Measurements from ENCODE around the gene TEX28. TPM values are rescaled to one million over a fixed set of nuclear protein-coding genes. Genes with fewer than 3 reads are reported as not detected.
"Not testable (repeated sequence)": the region's sequence is repeated elsewhere in the genome, so short reads cannot be mapped to it uniquely, and the experiment has no call there.

TEX28 gene
- total and polyA plus RNA-seq, 2 donors, result 0.05 TPM; not detected in 1

DNA sequence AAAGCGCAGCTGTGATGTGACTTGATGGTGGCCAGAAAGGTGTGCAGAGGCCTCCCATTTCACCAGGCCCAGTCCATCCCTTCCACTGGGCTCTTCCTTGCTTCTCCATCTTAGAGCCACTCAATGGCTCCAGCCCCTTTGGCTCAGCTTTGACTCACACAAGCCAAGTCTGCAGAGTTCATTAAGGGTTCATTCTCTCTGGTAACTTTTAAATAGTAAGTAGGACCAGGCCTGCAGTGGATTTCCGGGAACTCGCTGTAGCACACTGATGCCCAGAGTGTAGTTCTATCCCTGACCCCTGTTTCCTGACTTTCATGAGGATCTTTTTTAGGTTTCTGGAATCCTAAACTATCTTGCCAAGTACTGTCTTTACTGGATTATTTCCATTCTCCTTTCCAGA lies 63.5 kb downstream of the TEX28 start:
- not testable (repeated sequence) for H3K36me3 ChIP-seq (ENCODE audit: control insufficient read depth in 2 of 2, insufficient read depth in 2 of 2, low read length in 1 of 2); H3K9me3 ChIP-seq (ENCODE audit: control insufficient read depth in 2 of 2, insufficient read depth in 1 of 2, low read length in 1 of 2); H3K4me1 ChIP-seq (ENCODE audit: control insufficient read depth in 2 of 2, insufficient read depth in 2 of 2, low read length in 2 of 2); H3K27me3 ChIP-seq (ENCODE audit: control insufficient read depth in 2 of 2, insufficient read depth in 1 of 2, low read length in 1 of 2); DNase-seq (ENCODE audit: low read depth in 6 of 9, low spot score in 9 of 9); H3K4me3 ChIP-seq (ENCODE audit: low read length in 2 of 2); H3K27ac ChIP-seq (ENCODE audit: low read depth in 1 of 2, low read length in 1 of 2)
- WGBS, result no CpG with 5 or more reads among the region's 3 CpGs

DNA sequence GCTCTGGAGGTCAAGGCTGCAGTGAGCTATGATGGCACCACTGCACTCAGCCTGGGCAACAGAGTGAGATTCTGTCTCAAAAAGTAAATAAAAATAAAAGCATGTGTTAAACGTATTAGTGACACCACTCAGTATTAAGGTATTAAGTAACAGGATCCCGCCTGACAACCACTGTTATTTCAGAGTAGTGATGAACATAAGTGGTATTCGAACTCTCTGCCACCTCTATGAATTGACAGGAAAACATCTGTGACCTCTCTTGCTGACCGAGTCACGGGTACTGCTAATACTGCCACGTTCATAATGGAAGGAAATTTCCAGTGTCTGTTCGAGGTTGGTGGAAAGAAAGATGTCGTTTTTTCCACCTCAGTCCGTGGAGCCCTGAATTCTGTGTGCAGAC lies 68.2 kb downstream of the TEX28 start:
- no CpG with 5 or more reads among the region's 9 CpGs for WGBS
- not testable (repeated sequence) for H3K9me3 ChIP-seq (ENCODE audit: control insufficient read depth in 2 of 2, insufficient read depth in 1 of 2, low read length in 1 of 2); H3K36me3 ChIP-seq (ENCODE audit: control insufficient read depth in 2 of 2, insufficient read depth in 2 of 2, low read length in 1 of 2); H3K4me3 ChIP-seq (ENCODE audit: low read length in 2 of 2); H3K27me3 ChIP-seq (ENCODE audit: control insufficient read depth in 2 of 2, insufficient read depth in 1 of 2, low read length in 1 of 2); H3K27ac ChIP-seq (ENCODE audit: low read depth in 1 of 2, low read length in 1 of 2); DNase-seq (ENCODE audit: low read depth in 6 of 9, low spot score in 9 of 9); H3K4me1 ChIP-seq (ENCODE audit: control insufficient read depth in 2 of 2, insufficient read depth in 2 of 2, low read length in 2 of 2)

DNA sequence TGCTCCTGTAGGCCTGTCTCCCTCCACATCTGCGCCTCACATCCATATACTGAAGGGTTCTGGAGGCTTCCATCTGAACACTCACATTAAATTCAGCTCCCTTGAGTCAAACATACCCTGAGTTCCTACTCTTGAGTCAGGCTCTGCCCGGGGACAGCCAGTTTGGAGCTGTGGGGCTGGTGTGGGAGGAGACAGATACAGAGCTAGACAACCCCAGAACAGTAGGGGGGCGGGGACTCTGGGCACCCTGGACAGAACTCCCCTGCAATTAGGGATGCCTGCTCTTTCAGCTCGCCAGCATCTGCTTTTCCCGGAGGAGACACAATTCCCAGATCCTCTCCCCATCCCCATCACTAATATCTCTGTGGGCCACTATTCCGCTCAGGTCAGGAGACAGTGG lies 69.6 kb downstream of the TEX28 start:
- no CpG with 5 or more reads among the region's 6 CpGs for WGBS
- H3K4me1 ChIP-seq (ENCODE audit: control insufficient read depth in 2 of 2, insufficient read depth in 2 of 2, low read length in 2 of 2); DNase-seq (ENCODE audit: low read depth in 6 of 9, low spot score in 9 of 9); H3K36me3 ChIP-seq (ENCODE audit: control insufficient read depth in 2 of 2, insufficient read depth in 2 of 2, low read length in 1 of 2); H3K27me3 ChIP-seq (ENCODE audit: control insufficient read depth in 2 of 2, insufficient read depth in 1 of 2, low read length in 1 of 2); H3K27ac ChIP-seq (ENCODE audit: low read depth in 1 of 2, low read length in 1 of 2); H3K9me3 ChIP-seq (ENCODE audit: control insufficient read depth in 2 of 2, insufficient read depth in 1 of 2, low read length in 1 of 2); H3K4me3 ChIP-seq (ENCODE audit: low read length in 2 of 2): not testable (repeated sequence)

Other genes starting within 250 kb of the TEX28 start
- gene MECP2, start 197.4 kb downstream of the TEX28 start, total RNA-seq, result 22.1 TPM
- gene MECP2, start 197.4 kb downstream of the TEX28 start, polyA plus RNA-seq, result 24.6 TPM
- gene OPN1LW, start 150.9 kb downstream of the TEX28 start, total RNA-seq, result not detected
- not detected for gene OPN1LW, start 150.9 kb downstream of the TEX28 start, polyA plus RNA-seq
- not detected for gene OPN1MW, start 112.5 kb downstream of the TEX28 start, total RNA-seq
- 0.02 TPM for gene OPN1MW, start 112.5 kb downstream of the TEX28 start, polyA plus RNA-seq
- not detected for gene OPN1MW2, start 75.4 kb downstream of the TEX28 start, total RNA-seq
- gene OPN1MW2, start 75.4 kb downstream of the TEX28 start, polyA plus RNA-seq, result not detected
- not detected for gene OPN1MW3, start 37.5 kb downstream of the TEX28 start, total RNA-seq
- 0.02 TPM for gene OPN1MW3, start 37.5 kb downstream of the TEX28 start, polyA plus RNA-seq
- gene TKTL1, start 671 bp upstream of the TEX28 start, total RNA-seq, result 1.3 TPM
- 0.43 TPM for gene TKTL1, start 671 bp upstream of the TEX28 start, polyA plus RNA-seq
- 164 TPM for gene FLNA, start 79.5 kb upstream of the TEX28 start, total RNA-seq
- gene FLNA, start 79.5 kb upstream of the TEX28 start, polyA plus RNA-seq, result 412 TPM
- gene EMD, start 84.2 kb upstream of the TEX28 start, total RNA-seq, result 8.2 TPM
- 110 TPM for gene EMD, start 84.2 kb upstream of the TEX28 start, polyA plus RNA-seq
- 5,085 TPM for gene RPL10, start 103.3 kb upstream of the TEX28 start, total RNA-seq
- gene RPL10, start 103.3 kb upstream of the TEX28 start, polyA plus RNA-seq, result 5,714 TPM
- gene DNASE1L1, start 114.1 kb upstream of the TEX28 start, total RNA-seq, result 10.1 TPM
- gene DNASE1L1, start 114.1 kb upstream of the TEX28 start, polyA plus RNA-seq, result 23.0 TPM
- 21.0 TPM for gene TAFAZZIN, start 116.4 kb upstream of the TEX28 start, total RNA-seq
- gene TAFAZZIN, start 116.4 kb upstream of the TEX28 start, polyA plus RNA-seq, result 111 TPM
- gene ATP6AP1, start 133.6 kb upstream of the TEX28 start, total RNA-seq, result 26.6 TPM
- gene ATP6AP1, start 133.6 kb upstream of the TEX28 start, polyA plus RNA-seq, result 53.7 TPM
- gene GDI1, start 142.0 kb upstream of the TEX28 start, total RNA-seq, result 39.2 TPM
- gene GDI1, start 142.0 kb upstream of the TEX28 start, polyA plus RNA-seq, result 144 TPM
- 29.8 TPM for gene FAM50A, start 149.0 kb upstream of the TEX28 start, total RNA-seq
- gene FAM50A, start 149.0 kb upstream of the TEX28 start, polyA plus RNA-seq, result 112 TPM
- 2.2 TPM for gene PLXNA3, start 163.2 kb upstream of the TEX28 start, total RNA-seq
- 14.3 TPM for gene PLXNA3, start 163.2 kb upstream of the TEX28 start, polyA plus RNA-seq
- gene LAGE3, start 184.2 kb upstream of the TEX28 start, total RNA-seq, result 39.9 TPM
- 17.3 TPM for gene LAGE3, start 184.2 kb upstream of the TEX28 start, polyA plus RNA-seq
- gene UBL4A, start 191.5 kb upstream of the TEX28 start, total RNA-seq, result 29.9 TPM
- 20.7 TPM for gene UBL4A, start 191.5 kb upstream of the TEX28 start, polyA plus RNA-seq
- gene SLC10A3, start 195.5 kb upstream of the TEX28 start, total RNA-seq, result 6.1 TPM
- gene SLC10A3, start 195.5 kb upstream of the TEX28 start, polyA plus RNA-seq, result 21.6 TPM
- 18.4 TPM for gene FAM3A, start 221.1 kb upstream of the TEX28 start, total RNA-seq
- gene FAM3A, start 221.1 kb upstream of the TEX28 start, polyA plus RNA-seq, result 73.4 TPM